ENCODE data around the gene CYFIP2. TPM values are rescaled to one million over a fixed set of nuclear protein-coding genes. Genes with fewer than 3 reads are reported as not detected.

The CYFIP2 gene
- total RNA-seq, 1 donor from 2014 or later: 471 TPM

DNA sequence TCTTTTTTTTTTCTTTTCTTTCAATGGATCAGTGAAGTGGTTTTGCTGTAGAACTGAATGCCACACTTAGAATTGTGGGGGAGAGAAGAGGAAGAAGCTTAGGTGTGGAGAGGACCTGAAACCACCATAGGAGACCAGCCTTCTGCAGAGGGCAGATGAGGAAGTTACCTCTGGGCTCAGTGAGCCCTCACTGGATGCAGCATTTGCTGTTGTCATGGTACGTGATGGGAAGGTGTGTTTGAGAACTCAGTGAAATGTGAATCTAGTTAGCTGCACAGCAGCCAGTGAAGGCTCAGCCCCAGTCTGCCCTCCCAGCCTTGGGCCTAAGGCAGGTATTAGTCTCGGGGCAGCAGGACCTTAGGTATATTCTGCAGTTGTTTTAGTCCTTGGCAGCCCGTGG, 17.5 kb downstream of the CYFIP2 start:
- no peaks in the 10 kb centered on the region for H3K27me3 Mint-ChIP-seq
- CTCF ChIA-PET: interaction anchor here (1.2 to 3.7 kb wide), 5 partner anchors 11 to 30 kb away, joined by 3 to 22 read pairs (median 4); no protein-coding TSS in a partner anchor
- intact Hi-C loops (cut with micrococcal nuclease): loop anchor here (1.0 kb wide), 5 partner anchors 8 to 30 kb away; partner anchors contain the start of gene CYFIP2
- no peaks in the 10 kb centered on the region for H3K9me3 Mint-ChIP-seq
- peaks cover 52% of the 10 kb centered on the region for H3K36me3 Mint-ChIP-seq (ENCODE audit: low read depth)
- H3K4me3 Mint-ChIP-seq: peak overlapping the region; percentile 52
- peak overlapping the region; percentile 89 for H3K27ac Mint-ChIP-seq
- ATAC-seq (ENCODE audit: low read depth) (peak; percentile 99), DNase-seq (peak; percentile 40)
- POLR2A ChIA-PET: interaction anchor here (0.5 to 8.4 kb wide), 6 partner anchors 11 to 310 kb away, joined by 3 to 101 read pairs (median 6); partner anchors contain the start of genes CYFIP2 and MED7
- H3K4me1 Mint-ChIP-seq: peaks cover 70% of the 10 kb centered on the region
- TF ChIP-seq, protein P1, sequence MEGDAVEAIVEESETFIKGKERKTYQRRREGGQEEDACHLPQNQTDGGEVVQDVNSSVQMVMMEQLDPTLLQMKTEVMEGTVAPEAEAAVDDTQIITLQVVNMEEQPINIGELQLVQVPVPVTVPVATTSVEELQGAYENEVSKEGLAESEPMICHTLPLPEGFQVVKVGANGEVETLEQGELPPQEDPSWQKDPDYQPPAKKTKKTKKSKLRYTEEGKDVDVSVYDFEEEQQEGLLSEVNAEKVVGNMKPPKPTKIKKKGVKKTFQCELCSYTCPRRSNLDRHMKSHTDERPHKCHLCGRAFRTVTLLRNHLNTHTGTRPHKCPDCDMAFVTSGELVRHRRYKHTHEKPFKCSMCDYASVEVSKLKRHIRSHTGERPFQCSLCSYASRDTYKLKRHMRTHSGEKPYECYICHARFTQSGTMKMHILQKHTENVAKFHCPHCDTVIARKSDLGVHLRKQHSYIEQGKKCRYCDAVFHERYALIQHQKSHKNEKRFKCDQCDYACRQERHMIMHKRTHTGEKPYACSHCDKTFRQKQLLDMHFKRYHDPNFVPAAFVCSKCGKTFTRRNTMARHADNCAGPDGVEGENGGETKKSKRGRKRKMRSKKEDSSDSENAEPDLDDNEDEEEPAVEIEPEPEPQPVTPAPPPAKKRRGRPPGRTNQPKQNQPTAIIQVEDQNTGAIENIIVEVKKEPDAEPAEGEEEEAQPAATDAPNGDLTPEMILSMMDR (IDR thresholded peaks at IDR 0.05): no peak

DNA sequence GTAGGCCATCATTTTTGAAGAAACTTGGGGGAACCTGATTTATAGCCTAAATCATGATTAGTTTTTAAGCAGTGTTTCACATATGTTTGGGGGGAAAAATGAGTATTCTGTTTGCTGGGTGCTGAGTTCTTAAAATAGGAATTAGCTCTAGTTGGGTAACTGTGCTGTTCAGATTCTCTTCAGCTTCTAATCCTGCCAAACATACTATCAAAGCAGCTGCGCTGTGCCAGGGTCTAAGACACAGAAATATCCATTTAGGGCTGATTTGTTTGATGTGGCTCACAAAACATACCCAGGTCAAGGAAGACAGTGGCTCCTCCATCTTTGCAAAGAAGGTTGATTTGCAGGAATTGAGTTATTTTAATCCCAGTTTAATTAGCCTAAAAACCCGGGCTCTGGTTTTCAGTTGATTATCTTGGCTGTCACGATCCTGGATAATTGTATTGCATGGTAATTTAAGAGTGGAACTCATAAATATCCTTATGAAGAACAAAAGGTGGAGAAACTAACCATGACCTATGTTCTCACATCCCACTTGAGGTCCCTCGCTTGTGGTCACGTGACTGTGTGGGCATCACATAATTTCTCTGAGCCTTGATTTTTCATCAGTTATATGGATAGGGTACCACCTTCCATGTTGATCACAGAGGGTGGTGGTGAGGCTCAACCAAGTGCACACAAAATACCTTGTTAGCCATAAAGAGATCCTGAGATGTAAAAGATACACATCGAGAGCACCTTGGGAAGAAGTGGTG, 18.7 kb downstream of the CYFIP2 start:
- ChIA-PET POLR2A (interaction anchor here (8.2 to 8.4 kb wide), 2 partner anchors 12 to 19 kb away, joined by 73 to 101 read pairs; partner anchors contain the start of gene CYFIP2), CTCF (interaction anchor here (1.0 to 3.7 kb wide), 6 partner anchors 10 to 43 kb away, joined by 3 to 22 read pairs (median 4); no protein-coding TSS in a partner anchor)
- H3K36me3 Mint-ChIP-seq (ENCODE audit: low read depth): peaks cover 61% of the 10 kb centered on the region
- ATAC-seq (ENCODE audit: low read depth) (no peak), DNase-seq (no peak)
- H3K9me3 Mint-ChIP-seq: no peaks in the 10 kb centered on the region
- TF ChIP-seq, protein P1 (IDR thresholded peaks at IDR 0.05): no peak
- no peaks in the 10 kb centered on the region for H3K27me3 Mint-ChIP-seq
- intact Hi-C loops (cut with micrococcal nuclease): no loop called here
- no peak overlapping the region for H3K4me3 Mint-ChIP-seq
- peak overlapping the region; percentile 75 for H3K27ac Mint-ChIP-seq
- peaks cover 60% of the 10 kb centered on the region for H3K4me1 Mint-ChIP-seq

DNA sequence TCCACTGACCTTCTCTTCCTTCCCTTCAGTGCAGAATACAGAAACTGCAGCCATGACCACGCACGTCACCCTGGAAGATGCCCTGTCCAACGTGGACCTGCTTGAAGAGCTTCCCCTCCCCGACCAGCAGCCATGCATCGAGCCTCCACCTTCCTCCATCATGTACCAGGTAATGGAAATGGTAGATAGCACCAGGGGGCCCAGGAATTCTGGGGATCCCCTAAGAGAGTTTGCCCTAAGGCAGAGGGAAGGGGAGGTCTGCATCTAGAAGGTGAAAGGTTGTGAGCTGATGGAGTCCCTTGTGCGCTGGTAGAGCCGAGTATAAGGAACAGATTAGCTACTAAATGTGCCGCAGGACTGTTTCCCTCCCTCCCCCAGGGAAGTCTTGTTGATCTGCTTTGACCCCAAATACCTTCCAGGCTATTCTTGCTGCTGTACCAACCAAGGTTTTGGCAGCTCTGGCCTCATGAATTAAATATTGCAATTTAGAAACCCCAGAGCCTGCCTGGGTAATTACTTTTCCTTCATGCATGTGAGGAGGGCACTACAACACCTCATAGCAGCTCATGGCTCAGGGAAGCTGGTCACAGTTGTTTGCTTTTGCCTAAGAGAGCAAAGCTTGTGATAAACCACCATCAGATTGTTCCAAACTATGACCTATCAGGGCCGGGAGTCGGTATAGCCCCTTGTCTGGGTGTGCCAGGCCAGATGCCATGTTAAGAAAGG, 19.6 kb downstream of the CYFIP2 start:
- TF ChIP-seq, protein P1 (IDR thresholded peaks at IDR 0.05): no peak
- ATAC-seq (ENCODE audit: low read depth): no peak
- H3K4me1 Mint-ChIP-seq: peaks cover 58% of the 10 kb centered on the region
- H3K9me3 Mint-ChIP-seq: no peaks in the 10 kb centered on the region
- POLR2A ChIA-PET: interaction anchor here (8.2 to 8.4 kb wide), 2 partner anchors 13 to 20 kb away, joined by 73 to 101 read pairs; partner anchors contain the start of gene CYFIP2
- H3K27me3 Mint-ChIP-seq: no peaks in the 10 kb centered on the region
- CTCF ChIA-PET: interaction anchor here (1.0 to 1.2 kb wide), 3 partner anchors 13 to 42 kb away, joined by 3 to 4 read pairs (median 3); no protein-coding TSS in a partner anchor
- H3K4me3 Mint-ChIP-seq: no peak overlapping the region
- peak overlapping the region; percentile 75 for H3K27ac Mint-ChIP-seq
- no peak for DNase-seq
- peaks cover 64% of the 10 kb centered on the region for H3K36me3 Mint-ChIP-seq (ENCODE audit: low read depth)
- intact Hi-C loops (cut with micrococcal nuclease): no loop called here

DNA sequence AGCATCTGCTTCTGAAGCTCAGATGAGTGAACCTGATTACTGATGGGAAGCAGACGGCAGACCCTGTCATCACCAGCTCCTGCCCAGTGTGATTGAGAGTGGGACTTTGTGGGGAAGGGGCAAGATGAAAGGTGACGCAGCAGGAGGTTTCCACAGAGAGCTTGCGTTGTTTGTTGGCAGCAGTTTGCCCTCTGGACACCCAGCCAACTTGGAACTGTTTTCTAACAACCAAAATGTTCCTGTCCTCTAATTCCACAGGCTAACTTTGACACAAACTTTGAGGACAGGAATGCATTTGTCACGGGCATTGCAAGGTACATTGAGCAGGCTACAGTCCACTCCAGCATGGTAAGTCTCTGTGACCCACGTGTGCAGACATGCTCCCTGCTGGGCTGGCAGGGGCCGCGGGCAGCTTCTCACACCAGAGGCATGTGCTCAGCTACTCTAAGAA, 20.9 kb downstream of the CYFIP2 start:
- ChIA-PET POLR2A (interaction anchor here (8.2 to 8.4 kb wide), 2 partner anchors 14 to 21 kb away, joined by 73 to 101 read pairs; partner anchors contain the start of gene CYFIP2), CTCF (interaction anchor here (1.4 kb wide), 2 partner anchors 13 to 33 kb away, joined by 6 to 7 read pairs; no protein-coding TSS in a partner anchor)
- no peak for ATAC-seq (ENCODE audit: low read depth)
- Mint-ChIP-seq H3K4me3 (no peak overlapping the region), H3K27me3 (no peaks in the 10 kb centered on the region), H3K4me1 (peaks cover 59% of the 10 kb centered on the region), H3K36me3 (ENCODE audit: low read depth) (peaks cover 72% of the 10 kb centered on the region), H3K27ac (no peak overlapping the region), H3K9me3 (peaks cover 4% of the 10 kb centered on the region)
- TF ChIP-seq, protein P1 (IDR thresholded peaks at IDR 0.05): no peak
- DNase-seq: no peak
- intact Hi-C loops (cut with micrococcal nuclease): no loop called here
